ENCODE results near the gene PARVB. TPM values are rescaled to one million over a fixed set of nuclear protein-coding genes. Genes with fewer than 3 reads are reported as not detected.

PARVB gene
- total and polyA plus RNA-seq, 2 of the 8 experiments (the other 6 are each of a cell fraction or from before 2014, with no cell fraction given) = 14.5 to 18.6 TPM

DNA sequence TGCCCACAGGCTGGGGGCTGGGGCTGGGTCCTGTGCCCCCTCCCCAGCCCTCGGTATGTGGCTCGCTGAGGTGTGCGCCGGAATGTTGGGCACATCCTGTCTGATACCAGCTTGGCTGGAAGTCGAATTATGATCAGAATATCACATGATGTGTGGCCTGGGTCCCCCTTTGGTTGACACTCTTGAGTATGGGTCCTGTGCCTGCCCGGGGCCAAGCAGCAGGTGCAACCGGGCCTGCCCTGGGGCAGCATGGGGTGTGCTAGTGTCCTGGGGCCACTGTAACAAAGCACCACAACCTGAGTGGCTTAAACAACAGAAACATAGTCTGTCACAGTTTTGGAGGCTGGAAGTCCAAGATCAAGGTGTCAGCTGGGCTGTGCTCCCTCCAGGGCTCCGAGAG is 52.7 kb downstream of the PARVB start (continued):
- TF ChIP-seq, protein P1, sequence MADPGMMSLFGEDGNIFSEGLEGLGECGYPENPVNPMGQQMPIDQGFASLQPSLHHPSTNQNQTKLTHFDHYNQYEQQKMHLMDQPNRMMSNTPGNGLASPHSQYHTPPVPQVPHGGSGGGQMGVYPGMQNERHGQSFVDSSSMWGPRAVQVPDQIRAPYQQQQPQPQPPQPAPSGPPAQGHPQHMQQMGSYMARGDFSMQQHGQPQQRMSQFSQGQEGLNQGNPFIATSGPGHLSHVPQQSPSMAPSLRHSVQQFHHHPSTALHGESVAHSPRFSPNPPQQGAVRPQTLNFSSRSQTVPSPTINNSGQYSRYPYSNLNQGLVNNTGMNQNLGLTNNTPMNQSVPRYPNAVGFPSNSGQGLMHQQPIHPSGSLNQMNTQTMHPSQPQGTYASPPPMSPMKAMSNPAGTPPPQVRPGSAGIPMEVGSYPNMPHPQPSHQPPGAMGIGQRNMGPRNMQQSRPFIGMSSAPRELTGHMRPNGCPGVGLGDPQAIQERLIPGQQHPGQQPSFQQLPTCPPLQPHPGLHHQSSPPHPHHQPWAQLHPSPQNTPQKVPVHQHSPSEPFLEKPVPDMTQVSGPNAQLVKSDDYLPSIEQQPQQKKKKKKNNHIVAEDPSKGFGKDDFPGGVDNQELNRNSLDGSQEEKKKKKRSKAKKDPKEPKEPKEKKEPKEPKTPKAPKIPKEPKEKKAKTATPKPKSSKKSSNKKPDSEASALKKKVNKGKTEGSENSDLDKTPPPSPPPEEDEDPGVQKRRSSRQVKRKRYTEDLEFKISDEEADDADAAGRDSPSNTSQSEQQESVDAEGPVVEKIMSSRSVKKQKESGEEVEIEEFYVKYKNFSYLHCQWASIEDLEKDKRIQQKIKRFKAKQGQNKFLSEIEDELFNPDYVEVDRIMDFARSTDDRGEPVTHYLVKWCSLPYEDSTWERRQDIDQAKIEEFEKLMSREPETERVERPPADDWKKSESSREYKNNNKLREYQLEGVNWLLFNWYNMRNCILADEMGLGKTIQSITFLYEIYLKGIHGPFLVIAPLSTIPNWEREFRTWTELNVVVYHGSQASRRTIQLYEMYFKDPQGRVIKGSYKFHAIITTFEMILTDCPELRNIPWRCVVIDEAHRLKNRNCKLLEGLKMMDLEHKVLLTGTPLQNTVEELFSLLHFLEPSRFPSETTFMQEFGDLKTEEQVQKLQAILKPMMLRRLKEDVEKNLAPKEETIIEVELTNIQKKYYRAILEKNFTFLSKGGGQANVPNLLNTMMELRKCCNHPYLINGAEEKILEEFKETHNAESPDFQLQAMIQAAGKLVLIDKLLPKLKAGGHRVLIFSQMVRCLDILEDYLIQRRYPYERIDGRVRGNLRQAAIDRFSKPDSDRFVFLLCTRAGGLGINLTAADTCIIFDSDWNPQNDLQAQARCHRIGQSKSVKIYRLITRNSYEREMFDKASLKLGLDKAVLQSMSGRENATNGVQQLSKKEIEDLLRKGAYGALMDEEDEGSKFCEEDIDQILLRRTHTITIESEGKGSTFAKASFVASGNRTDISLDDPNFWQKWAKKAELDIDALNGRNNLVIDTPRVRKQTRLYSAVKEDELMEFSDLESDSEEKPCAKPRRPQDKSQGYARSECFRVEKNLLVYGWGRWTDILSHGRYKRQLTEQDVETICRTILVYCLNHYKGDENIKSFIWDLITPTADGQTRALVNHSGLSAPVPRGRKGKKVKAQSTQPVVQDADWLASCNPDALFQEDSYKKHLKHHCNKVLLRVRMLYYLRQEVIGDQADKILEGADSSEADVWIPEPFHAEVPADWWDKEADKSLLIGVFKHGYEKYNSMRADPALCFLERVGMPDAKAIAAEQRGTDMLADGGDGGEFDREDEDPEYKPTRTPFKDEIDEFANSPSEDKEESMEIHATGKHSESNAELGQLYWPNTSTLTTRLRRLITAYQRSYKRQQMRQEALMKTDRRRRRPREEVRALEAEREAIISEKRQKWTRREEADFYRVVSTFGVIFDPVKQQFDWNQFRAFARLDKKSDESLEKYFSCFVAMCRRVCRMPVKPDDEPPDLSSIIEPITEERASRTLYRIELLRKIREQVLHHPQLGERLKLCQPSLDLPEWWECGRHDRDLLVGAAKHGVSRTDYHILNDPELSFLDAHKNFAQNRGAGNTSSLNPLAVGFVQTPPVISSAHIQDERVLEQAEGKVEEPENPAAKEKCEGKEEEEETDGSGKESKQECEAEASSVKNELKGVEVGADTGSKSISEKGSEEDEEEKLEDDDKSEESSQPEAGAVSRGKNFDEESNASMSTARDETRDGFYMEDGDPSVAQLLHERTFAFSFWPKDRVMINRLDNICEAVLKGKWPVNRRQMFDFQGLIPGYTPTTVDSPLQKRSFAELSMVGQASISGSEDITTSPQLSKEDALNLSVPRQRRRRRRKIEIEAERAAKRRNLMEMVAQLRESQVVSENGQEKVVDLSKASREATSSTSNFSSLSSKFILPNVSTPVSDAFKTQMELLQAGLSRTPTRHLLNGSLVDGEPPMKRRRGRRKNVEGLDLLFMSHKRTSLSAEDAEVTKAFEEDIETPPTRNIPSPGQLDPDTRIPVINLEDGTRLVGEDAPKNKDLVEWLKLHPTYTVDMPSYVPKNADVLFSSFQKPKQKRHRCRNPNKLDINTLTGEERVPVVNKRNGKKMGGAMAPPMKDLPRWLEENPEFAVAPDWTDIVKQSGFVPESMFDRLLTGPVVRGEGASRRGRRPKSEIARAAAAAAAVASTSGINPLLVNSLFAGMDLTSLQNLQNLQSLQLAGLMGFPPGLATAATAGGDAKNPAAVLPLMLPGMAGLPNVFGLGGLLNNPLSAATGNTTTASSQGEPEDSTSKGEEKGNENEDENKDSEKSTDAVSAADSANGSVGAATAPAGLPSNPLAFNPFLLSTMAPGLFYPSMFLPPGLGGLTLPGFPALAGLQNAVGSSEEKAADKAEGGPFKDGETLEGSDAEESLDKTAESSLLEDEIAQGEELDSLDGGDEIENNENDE (IDR thresholded peaks at IDR 0.05; ENCODE audit: insufficient replicate concordance, low read length) = no peak
- no peak for TF ChIP-seq TEAD4 (IDR thresholded peaks at IDR 0.05; ENCODE audit: low read depth, low read length)
- TF ChIP-seq, protein P2, sequence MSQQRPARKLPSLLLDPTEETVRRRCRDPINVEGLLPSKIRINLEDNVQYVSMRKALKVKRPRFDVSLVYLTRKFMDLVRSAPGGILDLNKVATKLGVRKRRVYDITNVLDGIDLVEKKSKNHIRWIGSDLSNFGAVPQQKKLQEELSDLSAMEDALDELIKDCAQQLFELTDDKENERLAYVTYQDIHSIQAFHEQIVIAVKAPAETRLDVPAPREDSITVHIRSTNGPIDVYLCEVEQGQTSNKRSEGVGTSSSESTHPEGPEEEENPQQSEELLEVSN (IDR thresholded peaks at IDR 0.05) = no peak
- no peak for TF ChIP-seq EP300 (IDR thresholded peaks at IDR 0.05; ENCODE audit: borderline replicate concordance in 1 of 2, low read depth in 2 of 2, low read length in 2 of 2)
- no peak for TF ChIP-seq SIX5 (IDR thresholded peaks at IDR 0.05; ENCODE audit: low read depth, low read length)
- no peak for TF ChIP-seq EZH2 (IDR thresholded peaks at IDR 0.05; ENCODE audit: low read depth, low read length, severe bottlenecking)
- TF ChIP-seq SAP30 (IDR thresholded peaks at IDR 0.05; ENCODE audit: insufficient read depth, insufficient replicate concordance, low read length) = no peak
- TF ChIP-seq SP4 (IDR thresholded peaks at IDR 0.05; ENCODE audit: low read length) = no peak
- no peak for TF ChIP-seq MAFK (IDR thresholded peaks at IDR 0.05; ENCODE audit: low read depth, low read length)
- TF ChIP-seq SP1 (IDR thresholded peaks at IDR 0.05; ENCODE audit: low read depth, low read length) = no peak
- TF ChIP-seq CBX8 (IDR thresholded peaks at IDR 0.05; ENCODE audit: borderline replicate concordance, low read depth, low read length) = no peak
